SK-MEL-5 (cell line): Measurements from ENCODE around the gene CYCS. TPM values are rescaled to one million over a fixed set of nuclear protein-coding genes. Genes with fewer than 3 reads are reported as not detected.
"Not testable (repeated sequence)": the region's sequence is repeated elsewhere in the genome, so short reads cannot be mapped to it uniquely, and the experiment has no call there.

Source experiments
- DNase-seq: peaks from one replicate; pipeline ENCODE4 v3.0.0-alpha.2; 2016; ENCODE audit warnings: low read depth, low spot score
- in situ Hi-C: cut with HindIII; loops from 2 replicates; pipeline ENCODE4 v1.10.0; 2016; ENCODE audit warnings: low sequenced_read_pairs, high pct_unique_total_duplicates, low pct_unique_long_range_greater_than_20kb
- total RNA-seq: library from RNA; depleted of rRNA; stranded (reverse); fragments of >200 nt; shearing (Covaris generic); gene quantifications from 2 replicates; pipeline ENCODE4 v1.2.3, GENCODE V29; 2014

Gene CYCS
- total RNA-seq, 1 experiment from 2014 or later = 359 TPM

- DNase-seq = peak; percentile 25
- in situ Hi-C loops = no loop called here
These were observed 459 bp downstream of the CYCS start for GRCh38 chr7:25124465-25125136.

GRCh38 chr7:25122373-25122772 is 2.7 kb downstream of the CYCS start:
- in situ Hi-C loops = no loop called here
- DNase-seq = no peak

- DNase-seq = no peak
- in situ Hi-C loops = no loop called here
These were observed 3.5 kb downstream of the CYCS start for GRCh38 chr7:25121599-25121998.

GRCh38 chr7:25119102-25119501 is 6.0 kb downstream of the CYCS start:
- in situ Hi-C loops = no loop called here
- no peak for DNase-seq

GRCh38 chr7:25118048-25118753 is 6.9 kb downstream of the CYCS start:
- in situ Hi-C loops = no loop called here
- no peak for DNase-seq

- in situ Hi-C loops = no loop called here
- DNase-seq = no peak
These were observed 7.6 kb downstream of the CYCS start for GRCh38 chr7:25117226-25118047.

- in situ Hi-C loops = no loop called here
- DNase-seq = no peak
These were observed 8.4 kb downstream of the CYCS start for GRCh38 chr7:25116621-25117020.

- DNase-seq, in situ Hi-C loops: not testable (repeated sequence)
These were observed 14.5 kb downstream of the CYCS start for GRCh38 chr7:25110514-25110913.

GRCh38 chr7:25109276-25109675 is 15.8 kb downstream of the CYCS start:
- DNase-seq = no peak
- in situ Hi-C loops = no loop called here

- in situ Hi-C loops = no loop called here
- DNase-seq = no peak
These were observed 19.1 kb downstream of the CYCS start for GRCh38 chr7:25105911-25106310.

- in situ Hi-C loops = no loop called here
- DNase-seq = no peak
These were observed 21.3 kb downstream of the CYCS start for GRCh38 chr7:25103773-25104172.

GRCh38 chr7:25101817-25102216 is 23.2 kb downstream of the CYCS start:
- in situ Hi-C loops = no loop called here
- DNase-seq = no peak

GRCh38 chr7:25098096-25099046 is 26.7 kb downstream of the CYCS start:
- in situ Hi-C loops = no loop called here
- peak; percentile 88 for DNase-seq

GRCh38 chr7:25095516-25096345 is 29.3 kb downstream of the CYCS start:
- DNase-seq = no peak
- in situ Hi-C loops = no loop called here

- in situ Hi-C loops = no loop called here
- peak; percentile 96 for DNase-seq
These were observed 31.7 kb downstream of the CYCS start for GRCh38 chr7:25093268-25093826.

GRCh38 chr7:25091779-25092178 is 33.3 kb downstream of the CYCS start:
- no peak for DNase-seq
- in situ Hi-C loops = no loop called here
